ENCODE results near the gene RLIM. TPM values are rescaled to one million over a fixed set of nuclear protein-coding genes. Genes with fewer than 3 reads are reported as not detected.

RLIM gene
- total and polyA plus RNA-seq, 2 donors from 2014 or later, result 6.8 to 42.7 TPM

DNA sequence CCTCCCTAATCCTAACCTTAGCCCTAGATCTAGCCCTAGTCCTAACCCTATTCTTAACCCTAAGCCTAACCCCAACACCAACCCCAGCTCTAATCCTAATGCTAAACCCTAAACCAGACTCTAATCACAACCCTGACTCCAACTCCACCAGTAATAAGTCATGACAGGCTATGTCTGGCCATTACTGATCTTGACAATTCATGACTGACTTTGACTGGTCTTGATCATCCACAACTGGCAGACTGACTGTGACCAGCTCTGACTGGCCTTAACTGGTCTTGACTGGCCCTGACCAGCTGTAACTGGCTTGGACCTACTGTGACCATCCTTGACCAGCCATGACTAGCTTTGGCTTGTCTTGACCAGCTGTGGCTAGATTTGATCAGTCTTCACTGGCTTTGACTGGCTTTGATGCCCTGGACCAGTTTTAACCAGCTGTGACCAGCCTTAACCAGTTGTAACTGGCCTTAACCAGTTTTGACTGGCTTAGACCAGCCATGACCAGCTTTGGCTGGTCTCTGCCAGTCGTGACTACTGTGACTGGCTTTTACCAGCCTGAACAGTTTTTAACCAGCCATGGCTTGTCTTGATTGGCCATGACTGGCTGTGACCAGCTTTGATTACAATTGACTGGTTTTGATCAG is 68.4 kb downstream of the RLIM start:
- DNase-seq (no peak), FAIRE-seq (no peak)
- H3K9ac ChIP-seq (ENCODE audit: low read length in 3 of 3), result no peak overlapping the region
- no peaks in the 10 kb centered on the region for H3K4me1 ChIP-seq (ENCODE audit: control insufficient read depth in 2 of 3, insufficient read depth in 2 of 3, low read depth in 1 of 3, low read length in 3 of 3)
- no peak overlapping the region for H3K27ac ChIP-seq (ENCODE audit: low read depth in 2 of 2, low read length in 2 of 2)
- H3K4me3 ChIP-seq (ENCODE audit: low read length in 3 of 3), result no peak overlapping the region
- no peaks in the 10 kb centered on the region for H3K27me3 ChIP-seq (ENCODE audit: control insufficient read depth, insufficient read depth, low read length)
- peaks cover 0 to 5% (median 0%) of the 10 kb centered on the region in 3 donors for H3K9me3 ChIP-seq (ENCODE audit: control insufficient read depth in 2 of 3, insufficient read depth in 1 of 3, low read length in 3 of 3)
- TF ChIP-seq, protein P1, sequence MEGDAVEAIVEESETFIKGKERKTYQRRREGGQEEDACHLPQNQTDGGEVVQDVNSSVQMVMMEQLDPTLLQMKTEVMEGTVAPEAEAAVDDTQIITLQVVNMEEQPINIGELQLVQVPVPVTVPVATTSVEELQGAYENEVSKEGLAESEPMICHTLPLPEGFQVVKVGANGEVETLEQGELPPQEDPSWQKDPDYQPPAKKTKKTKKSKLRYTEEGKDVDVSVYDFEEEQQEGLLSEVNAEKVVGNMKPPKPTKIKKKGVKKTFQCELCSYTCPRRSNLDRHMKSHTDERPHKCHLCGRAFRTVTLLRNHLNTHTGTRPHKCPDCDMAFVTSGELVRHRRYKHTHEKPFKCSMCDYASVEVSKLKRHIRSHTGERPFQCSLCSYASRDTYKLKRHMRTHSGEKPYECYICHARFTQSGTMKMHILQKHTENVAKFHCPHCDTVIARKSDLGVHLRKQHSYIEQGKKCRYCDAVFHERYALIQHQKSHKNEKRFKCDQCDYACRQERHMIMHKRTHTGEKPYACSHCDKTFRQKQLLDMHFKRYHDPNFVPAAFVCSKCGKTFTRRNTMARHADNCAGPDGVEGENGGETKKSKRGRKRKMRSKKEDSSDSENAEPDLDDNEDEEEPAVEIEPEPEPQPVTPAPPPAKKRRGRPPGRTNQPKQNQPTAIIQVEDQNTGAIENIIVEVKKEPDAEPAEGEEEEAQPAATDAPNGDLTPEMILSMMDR (IDR thresholded peaks at IDR 0.05; ENCODE audit: borderline replicate concordance, extremely low read depth, insufficient read depth), result no peak
- intact Hi-C loops (cut with DNase I), result loop anchor here (10.0 kb wide), 1 partner anchor 161 kb away; no protein-coding TSS in a partner anchor
- no peaks in the 10 kb centered on the region for H3K36me3 ChIP-seq (ENCODE audit: control insufficient read depth in 2 of 3, insufficient read depth in 3 of 3, low read length in 3 of 3)

DNA sequence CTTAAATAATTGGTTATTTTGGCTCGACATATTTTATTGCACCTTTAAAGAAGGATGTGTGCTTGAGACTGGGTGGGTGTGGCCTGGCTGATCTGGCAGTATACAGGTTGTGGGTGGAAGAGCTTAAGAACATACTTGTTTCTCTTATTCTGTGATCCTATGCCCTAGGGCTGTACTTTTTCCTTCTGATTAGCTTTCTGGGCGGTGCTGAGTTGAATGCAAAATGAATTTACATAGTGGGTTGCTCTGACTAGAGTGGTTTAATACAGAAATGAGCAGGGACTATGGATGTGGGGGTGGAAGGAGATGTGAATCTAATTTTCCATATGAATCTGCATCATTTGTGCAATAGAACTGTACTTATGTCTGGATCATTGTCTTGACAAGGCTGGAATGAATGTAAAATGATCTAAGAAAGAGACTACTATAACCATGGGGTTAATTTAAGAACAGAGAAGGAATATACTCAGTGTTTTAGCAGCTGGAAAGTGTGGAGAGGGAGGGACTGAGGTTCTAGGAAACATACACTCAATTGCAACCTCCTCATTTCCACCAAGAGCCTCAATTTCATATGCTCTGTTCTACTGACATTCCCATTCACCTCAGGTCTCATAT is 73.7 kb downstream of the RLIM start:
- Histone ChIP-seq H3K27ac (ENCODE audit: low read depth in 2 of 2, low read length in 2 of 2) (no peak overlapping the region), H3K4me1 (ENCODE audit: control insufficient read depth in 2 of 3, insufficient read depth in 2 of 3, low read depth in 1 of 3, low read length in 3 of 3) (peaks cover 0 to 2% (median 0%) of the 10 kb centered on the region in 3 donors), H3K4me3 (ENCODE audit: low read length in 3 of 3) (no peak overlapping the region), H3K36me3 (ENCODE audit: control insufficient read depth in 2 of 3, insufficient read depth in 3 of 3, low read length in 3 of 3) (no peaks in the 10 kb centered on the region), H3K9me3 (ENCODE audit: control insufficient read depth in 2 of 3, insufficient read depth in 1 of 3, low read length in 3 of 3) (no peaks in the 10 kb centered on the region), H3K27me3 (ENCODE audit: control insufficient read depth, insufficient read depth, low read length) (no peaks in the 10 kb centered on the region), H3K9ac (ENCODE audit: low read length in 3 of 3) (no peak overlapping the region)
- TF ChIP-seq, protein P1 (IDR thresholded peaks at IDR 0.05; ENCODE audit: borderline replicate concordance, extremely low read depth, insufficient read depth), result no peak
- FAIRE-seq (no peak), DNase-seq (no peak)
- intact Hi-C loops (cut with DNase I), result loop anchor here (10.0 kb wide), 1 partner anchor 156 kb away; no protein-coding TSS in a partner anchor

DNA sequence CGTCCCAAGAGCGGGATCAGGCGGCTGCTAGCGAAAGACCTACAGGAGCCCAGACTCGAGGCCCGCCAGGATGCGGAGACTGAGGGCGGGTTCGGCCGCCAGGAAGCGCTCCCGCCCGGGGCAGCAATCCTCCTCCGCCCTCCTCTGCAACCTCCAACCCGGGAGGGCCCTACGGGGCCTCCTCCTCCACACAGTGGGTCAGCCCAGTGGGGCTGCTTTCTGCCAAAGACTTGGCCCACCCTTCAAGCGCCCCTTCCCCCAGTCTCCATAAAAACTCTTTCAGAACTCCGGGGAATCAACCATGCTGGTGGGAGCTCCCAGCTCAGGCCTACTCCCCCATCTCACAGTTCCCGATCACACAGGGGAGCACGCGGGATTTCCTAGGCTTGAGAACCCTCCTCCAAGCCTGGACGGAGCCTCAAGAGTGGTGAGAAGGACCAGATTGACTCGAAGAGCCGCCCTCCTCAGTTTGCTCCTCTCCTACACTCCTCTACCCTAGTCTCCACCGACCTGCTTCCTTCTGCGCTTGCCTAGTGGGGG is 77.5 kb downstream of the RLIM start:
- TF ChIP-seq, protein P1 (IDR thresholded peaks at IDR 0.05; ENCODE audit: borderline replicate concordance, extremely low read depth, insufficient read depth), result no peak
- Histone ChIP-seq H3K9me3 (ENCODE audit: control insufficient read depth in 2 of 3, insufficient read depth in 1 of 3, low read length in 3 of 3) (no peaks in the 10 kb centered on the region), H3K4me3 (ENCODE audit: low read length in 3 of 3) (peak overlapping the region in 1 of 3 donors; percentile 64), H3K27ac (ENCODE audit: low read depth in 2 of 2, low read length in 2 of 2) (peak overlapping the region; percentile 76 to 77), H3K4me1 (ENCODE audit: control insufficient read depth in 2 of 3, insufficient read depth in 2 of 3, low read depth in 1 of 3, low read length in 3 of 3) (peaks cover 0 to 2% (median 0%) of the 10 kb centered on the region in 3 donors), H3K27me3 (ENCODE audit: control insufficient read depth, insufficient read depth, low read length) (no peaks in the 10 kb centered on the region), H3K9ac (ENCODE audit: low read length in 3 of 3) (peak overlapping the region in 2 of 3 donors; percentile 7 to 19), H3K36me3 (ENCODE audit: control insufficient read depth in 2 of 3, insufficient read depth in 3 of 3, low read length in 3 of 3) (no peaks in the 10 kb centered on the region)
- FAIRE-seq (no peak), DNase-seq (peak in 3 of 5 donors; percentile 63 to 91 (median 67))
- intact Hi-C loops (cut with DNase I), result no loop called here
